ENCODE results near the gene SHE. TPM values are rescaled to one million over a fixed set of nuclear protein-coding genes. Genes with fewer than 3 reads are reported as not detected.
A peak's percentile ranks its signal among the peaks of the same experiment; 100 is the strongest.

Gene SHE
- total RNA-seq, 4 donors from 2014 or later, result 9.0 to 24.6 (median 18.0) TPM

GRCh38 chr1:154435599-154436200 lies 66.5 kb downstream of the SHE start:
- H3K4me1 ChIP-seq, result peaks cover 0 to 59% (median 25%) of the 10 kb centered on the region in 4 donors
- peaks cover 0 to 47% (median 5%) of the 10 kb centered on the region in 3 donors for H3K36me3 ChIP-seq
- no peak overlapping the region for H3K4me3 ChIP-seq
- peak overlapping the region; percentile 43 to 86 (median 79) for H3K27ac ChIP-seq
- WGBS, 2 donors, result 91 to 92% methylated on average over 15 of the region's 15 CpGs
- no peaks in the 10 kb centered on the region for H3K9me3 ChIP-seq
- no peak for TF ChIP-seq EP300 (IDR thresholded peaks at IDR 0.05)
- TF ChIP-seq POLR2A (IDR thresholded peaks at IDR 0.05), result no peak
- no peak for TF ChIP-seq CTCF (IDR thresholded peaks at IDR 0.05)
- H3K27me3 ChIP-seq, result no peaks in the 10 kb centered on the region
- no peak for DNase-seq (ENCODE audit: low spot score in 2 of 2)

GRCh38 chr1:154434346-154435085 lies 67.7 kb downstream of the SHE start:
- Histone ChIP-seq H3K4me3 (peak overlapping the region in 1 of 4 donors; percentile 23), H3K27me3 (no peaks in the 10 kb centered on the region), H3K9me3 (no peaks in the 10 kb centered on the region), H3K4me1 (peaks cover 0 to 71% (median 36%) of the 10 kb centered on the region in 4 donors), H3K27ac (peak overlapping the region; percentile 43 to 86 (median 79)), H3K36me3 (peaks cover 0 to 50% (median 5%) of the 10 kb centered on the region in 3 donors)
- TF ChIP-seq EP300 (IDR thresholded peaks at IDR 0.05) (peak; percentile 23 to 87), POLR2A (IDR thresholded peaks at IDR 0.05) (no peak), CTCF (IDR thresholded peaks at IDR 0.05) (no peak)
- WGBS, 2 donors, result 19 to 31% methylated on average over 18 of the region's 18 CpGs
- DNase-seq (ENCODE audit: low spot score in 2 of 2), result peak; percentile 75 to 76

GRCh38 chr1:154433161-154433764 lies 68.9 kb downstream of the SHE start:
- TF ChIP-seq EP300 (IDR thresholded peaks at IDR 0.05), result no peak
- no peak for TF ChIP-seq POLR2A (IDR thresholded peaks at IDR 0.05)
- TF ChIP-seq CTCF (IDR thresholded peaks at IDR 0.05), result no peak
- no peak for DNase-seq (ENCODE audit: low spot score in 2 of 2)
- Histone ChIP-seq H3K36me3 (peaks cover 0 to 46% (median 5%) of the 10 kb centered on the region in 3 donors), H3K27me3 (no peaks in the 10 kb centered on the region), H3K4me1 (peaks cover 0 to 81% (median 48%) of the 10 kb centered on the region in 4 donors), H3K9me3 (no peaks in the 10 kb centered on the region), H3K27ac (peak overlapping the region; percentile 43 to 86 (median 79)), H3K4me3 (no peak overlapping the region)
- 83 to 84% methylated on average over 9 of the region's 9 CpGs for WGBS, 2 donors

- no peak overlapping the region for H3K4me3 ChIP-seq
- peaks cover 0 to 32% (median 5%) of the 10 kb centered on the region in 3 donors for H3K36me3 ChIP-seq
- DNase-seq (ENCODE audit: low spot score in 2 of 2), result no peak
- H3K9me3 ChIP-seq, result no peaks in the 10 kb centered on the region
- no peaks in the 10 kb centered on the region for H3K27me3 ChIP-seq
- peaks cover 0 to 96% (median 62%) of the 10 kb centered on the region in 4 donors for H3K4me1 ChIP-seq
- TF ChIP-seq POLR2A (IDR thresholded peaks at IDR 0.05) (no peak), CTCF (IDR thresholded peaks at IDR 0.05) (no peak), EP300 (IDR thresholded peaks at IDR 0.05) (peak in 1 of 2 donors; percentile 43)
- 61 to 77% methylated on average over 10 of the region's 10 CpGs for WGBS, 2 donors
- H3K27ac ChIP-seq, result peak overlapping the region in 2 of 4 donors; percentile 67 to 86
Observed at GRCh38 chr1:154431586-154432373, 70.4 kb downstream of the SHE start.
